HG02970 (cell line): Measurements from ENCODE around the gene OR8I2.
"Not testable (repeated sequence)": the region's sequence is repeated elsewhere in the genome, so short reads cannot be mapped to it uniquely, and the experiment has no call there.

ENCODE experiments used
- ATAC-seq: cut with Tn5 transposase; IDR thresholded peaks from one replicate; pipeline ENCODE4 v1.9.1; 2021; ENCODE audit warnings: mild to moderate bottlenecking, moderate library complexity, moderate number of reproducible peaks; ENCODE audit not compliant: unreplicated experiment, low FRiP score

OR8I2 gene

DNA sequence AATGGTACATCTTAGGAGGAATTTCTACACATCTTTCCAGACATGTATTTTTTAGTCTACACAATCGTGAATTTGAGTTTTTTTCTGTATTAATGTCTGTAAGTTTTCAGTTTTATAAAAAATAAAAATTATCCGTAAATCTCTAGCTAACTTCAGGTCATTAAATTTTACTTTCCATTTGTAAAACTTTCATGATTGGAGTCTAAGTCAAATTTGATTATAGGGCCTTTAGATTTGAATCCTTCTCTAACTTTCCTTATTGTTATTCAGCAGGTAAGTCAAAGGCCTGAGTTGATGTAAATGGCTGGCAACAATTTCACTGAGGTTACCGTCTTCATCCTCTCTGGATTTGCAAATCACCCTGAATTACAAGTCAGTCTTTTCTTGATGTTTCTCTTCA lies at the start of gene OR8I2:
Gene OR8I2, plus strand, starts transcription at position 301 of the 400 bp plus-strand sequence. Its CDS starts 0 bp downstream, at position 301.
- ATAC-seq, result no peak

DNA sequence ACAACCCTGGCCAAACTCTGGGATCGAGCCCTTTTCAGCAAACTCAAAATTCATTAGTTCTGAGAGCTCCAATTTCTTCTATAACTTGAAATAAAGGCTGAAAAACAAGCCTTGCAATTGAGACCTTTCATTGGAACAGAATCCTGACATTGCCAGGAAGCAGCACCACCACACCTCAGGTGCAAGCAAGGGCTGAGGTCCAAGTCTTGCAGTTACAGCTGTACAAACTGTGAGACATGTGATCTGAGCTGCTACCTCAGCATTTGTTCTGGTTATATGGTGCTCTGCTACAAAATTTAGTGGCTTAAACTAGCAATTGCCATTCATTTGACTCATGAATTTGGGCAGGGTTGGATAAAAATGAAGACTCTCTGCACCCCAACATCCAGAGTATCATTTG lies 47.6 kb upstream of the OR8I2 start:
- ATAC-seq, result no peak

DNA sequence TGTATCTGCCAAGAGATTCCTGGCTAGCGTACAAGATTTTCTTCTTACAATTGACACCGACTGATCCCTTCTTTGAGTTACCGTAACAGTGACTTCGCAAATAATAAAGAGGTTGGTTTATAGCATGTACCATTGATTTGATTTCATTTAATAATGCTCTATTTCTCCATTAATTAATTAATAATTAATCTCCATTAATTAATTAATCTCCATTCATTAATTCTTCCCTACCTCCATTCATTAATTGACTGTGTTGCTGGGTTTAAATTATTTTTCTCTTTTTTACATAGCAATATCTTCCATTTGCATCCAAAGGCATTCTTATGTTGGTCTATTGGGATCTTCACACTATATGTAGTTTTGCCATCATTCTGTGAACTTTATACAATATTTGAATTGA lies 44.6 kb upstream of the OR8I2 start:
- no peak for ATAC-seq

GRCh38 chr11:56049487-56049886 lies 43.6 kb upstream of the OR8I2 start:
- no peak for ATAC-seq

DNA sequence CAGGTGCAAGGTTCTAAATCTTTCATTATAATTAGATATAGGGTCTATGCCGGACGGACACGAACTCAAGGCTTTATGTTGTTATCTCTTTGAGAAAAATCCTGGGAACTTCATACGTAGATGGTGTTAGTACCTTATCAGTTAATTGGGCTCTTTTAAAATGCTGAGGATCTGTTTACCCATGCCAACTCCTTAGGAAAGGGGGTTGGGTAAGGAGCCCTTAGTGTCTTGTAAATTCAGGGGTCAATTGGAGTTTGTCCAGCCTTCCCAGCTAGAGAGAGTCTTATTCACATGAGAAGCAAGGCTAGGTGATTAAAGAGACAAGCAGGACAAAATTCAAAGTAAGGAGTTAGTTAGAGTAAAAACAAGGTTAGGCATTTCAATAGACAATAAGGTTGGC lies 36.7 kb upstream of the OR8I2 start:
- ATAC-seq, result not testable (repeated sequence)

GRCh38 chr11:56057661-56058237 lies 35.4 kb upstream of the OR8I2 start:
- not testable (repeated sequence) for ATAC-seq

GRCh38 chr11:56058260-56058780 lies 34.8 kb upstream of the OR8I2 start:
- not testable (repeated sequence) for ATAC-seq

DNA sequence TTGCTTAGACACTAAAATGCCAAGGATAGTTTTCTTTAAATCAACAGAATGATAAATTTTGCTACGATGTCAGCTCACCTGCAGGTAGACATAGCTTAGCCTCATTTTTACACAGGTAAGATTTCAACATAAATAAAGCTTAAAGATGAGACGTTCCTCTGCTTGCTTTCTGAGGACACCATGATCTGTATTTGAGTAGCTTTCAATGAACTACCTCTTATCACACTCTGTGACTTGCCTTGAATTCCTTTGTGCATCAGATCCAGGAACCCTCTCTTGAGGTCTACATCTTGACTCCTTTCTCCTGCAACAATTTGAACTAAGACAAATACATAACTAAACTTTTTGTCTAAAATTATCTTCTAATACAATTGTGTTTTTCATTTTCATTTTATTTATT lies 26.1 kb upstream of the OR8I2 start:
- ATAC-seq, result no peak

DNA sequence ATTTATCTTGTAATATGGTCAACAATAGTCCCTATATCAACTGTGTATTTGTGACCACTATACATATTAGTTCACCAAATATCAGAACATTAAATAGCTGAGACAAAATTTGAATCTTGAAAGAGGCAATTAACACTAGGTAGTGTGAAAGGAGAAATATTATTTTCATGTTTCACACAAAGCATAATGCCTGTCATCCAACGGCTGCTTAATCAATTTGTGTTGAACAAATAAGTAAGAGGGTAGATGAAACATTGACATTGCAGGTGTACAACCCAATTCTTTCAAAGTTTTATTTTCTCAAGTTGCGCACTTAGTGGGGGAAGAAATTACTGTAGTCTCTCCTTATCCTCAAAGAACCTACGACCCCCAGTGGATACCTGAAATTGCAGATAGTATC lies 3.4 kb upstream of the OR8I2 start:
- no peak for ATAC-seq

DNA sequence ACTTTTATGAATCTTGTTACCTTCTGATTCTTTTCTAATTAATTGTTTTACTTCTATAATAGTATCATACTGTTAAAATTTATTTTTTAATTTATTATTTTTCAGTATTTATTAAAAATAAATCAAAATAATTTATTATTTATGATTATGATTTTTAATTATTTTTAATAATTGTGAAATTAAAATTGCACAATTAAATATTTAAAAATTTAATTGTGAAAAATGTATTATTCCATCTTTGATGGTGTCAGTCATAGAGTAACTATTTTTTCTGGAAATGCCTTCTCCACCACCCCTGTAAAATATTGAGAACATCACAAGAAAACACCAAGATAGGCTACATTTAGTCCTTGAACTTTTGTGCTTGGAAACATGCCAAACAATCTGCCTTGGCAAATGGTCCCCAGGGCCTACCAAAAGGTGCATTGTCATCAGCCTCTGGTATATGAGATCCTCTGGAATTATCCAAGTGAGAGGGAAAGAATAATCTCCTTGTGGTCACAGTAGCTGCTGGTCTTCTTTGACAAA lies 10.2 kb downstream of the OR8I2 start, which contains the start of gene OR8H2:
Gene OR8H2, plus strand, starts transcription at position 478 of the 528 bp plus-strand sequence. CDS start 1,356 bp downstream, outside the sequence.
- ATAC-seq, result no peak

GRCh38 chr11:56122073-56122472 lies 29.0 kb downstream of the OR8I2 start, which contains the start of gene OR8H3:
Gene OR8H3, plus strand, starts transcription at chr11:56122373. Its CDS starts 0 bp downstream, at chr11:56122373.
- no peak for ATAC-seq

DNA sequence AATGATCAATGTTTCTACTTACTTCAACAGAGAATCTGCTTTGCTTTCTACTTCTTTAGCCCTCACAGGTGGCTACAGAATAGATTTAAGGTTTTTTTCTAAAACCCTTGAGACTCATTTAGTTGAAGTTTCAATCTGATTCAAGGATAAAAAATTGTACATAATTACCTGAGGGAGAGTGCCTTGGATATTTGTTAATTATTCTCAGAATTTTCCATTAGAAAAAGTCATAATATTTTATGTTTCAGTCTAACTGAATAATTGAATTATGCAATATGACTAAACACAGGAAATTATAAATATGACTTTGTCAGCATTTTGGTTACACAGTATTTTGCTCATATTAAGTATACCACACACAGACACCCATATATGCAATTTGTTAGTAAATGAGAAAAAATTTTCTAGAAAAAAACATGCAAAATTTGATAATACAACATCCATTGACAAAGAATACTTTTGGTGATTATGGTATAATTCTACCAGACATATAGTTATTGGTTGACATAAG lies 47.1 kb downstream of the OR8I2 start, which contains the start of gene OR8J3:
Gene OR8J3, minus strand, starts transcription at position 51 of the 511 bp plus-strand sequence. CDS start 2,483 bp downstream, outside the sequence.
- ATAC-seq, result no peak

DNA sequence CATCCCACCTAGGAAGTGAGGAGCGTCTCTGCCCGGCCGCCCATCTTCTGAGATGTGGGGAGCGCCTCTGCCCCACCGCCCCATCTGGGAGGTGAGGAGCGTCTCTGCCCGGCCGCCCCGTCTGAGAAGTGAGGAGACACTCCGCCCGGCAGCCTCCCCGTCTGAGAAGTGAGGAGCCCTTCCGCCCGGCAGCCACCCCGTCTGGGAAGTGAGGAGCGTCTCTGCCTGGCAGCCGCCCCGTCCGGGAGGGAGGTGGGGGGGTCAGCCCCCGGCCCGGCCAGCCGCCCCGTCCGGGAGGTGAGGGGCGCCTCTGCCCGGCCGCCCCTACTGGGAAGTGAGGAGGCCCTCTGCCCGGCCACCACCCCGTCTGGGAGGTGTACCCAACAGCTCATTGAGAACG lies 50.6 kb downstream of the OR8I2 start:
- ATAC-seq, result not testable (repeated sequence)
